ENCODE results near the gene HMCN1.

HMCN1 gene

DNA sequence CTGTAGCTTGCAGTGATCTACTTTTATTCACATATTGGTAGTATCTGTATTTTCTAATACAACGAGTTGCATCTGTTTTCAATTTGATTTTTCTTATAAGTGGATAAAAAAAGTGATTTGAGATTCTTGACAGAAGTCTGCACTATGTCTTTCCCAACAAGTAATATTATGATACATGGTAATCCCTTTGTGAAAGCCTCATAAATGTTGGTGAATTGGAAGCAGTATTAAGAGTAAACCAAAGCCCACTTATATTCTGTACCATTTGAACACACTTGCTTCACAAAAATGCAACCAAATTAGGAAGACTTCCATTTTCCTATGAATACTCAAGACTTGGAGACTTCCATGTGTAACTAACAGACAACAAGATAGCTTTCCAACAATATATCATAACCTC is 172.0 kb downstream of the HMCN1 start:
- TF ChIP-seq, protein P1, sequence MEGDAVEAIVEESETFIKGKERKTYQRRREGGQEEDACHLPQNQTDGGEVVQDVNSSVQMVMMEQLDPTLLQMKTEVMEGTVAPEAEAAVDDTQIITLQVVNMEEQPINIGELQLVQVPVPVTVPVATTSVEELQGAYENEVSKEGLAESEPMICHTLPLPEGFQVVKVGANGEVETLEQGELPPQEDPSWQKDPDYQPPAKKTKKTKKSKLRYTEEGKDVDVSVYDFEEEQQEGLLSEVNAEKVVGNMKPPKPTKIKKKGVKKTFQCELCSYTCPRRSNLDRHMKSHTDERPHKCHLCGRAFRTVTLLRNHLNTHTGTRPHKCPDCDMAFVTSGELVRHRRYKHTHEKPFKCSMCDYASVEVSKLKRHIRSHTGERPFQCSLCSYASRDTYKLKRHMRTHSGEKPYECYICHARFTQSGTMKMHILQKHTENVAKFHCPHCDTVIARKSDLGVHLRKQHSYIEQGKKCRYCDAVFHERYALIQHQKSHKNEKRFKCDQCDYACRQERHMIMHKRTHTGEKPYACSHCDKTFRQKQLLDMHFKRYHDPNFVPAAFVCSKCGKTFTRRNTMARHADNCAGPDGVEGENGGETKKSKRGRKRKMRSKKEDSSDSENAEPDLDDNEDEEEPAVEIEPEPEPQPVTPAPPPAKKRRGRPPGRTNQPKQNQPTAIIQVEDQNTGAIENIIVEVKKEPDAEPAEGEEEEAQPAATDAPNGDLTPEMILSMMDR (IDR thresholded peaks at IDR 0.05; ENCODE audit: control insufficient read depth, extremely low read depth, insufficient read depth) = no peak
- DNase-seq (ENCODE audit: low read depth) = no peak
- no peak overlapping the region for H3K4me3 ChIP-seq (ENCODE audit: low read depth, low read length)

DNA sequence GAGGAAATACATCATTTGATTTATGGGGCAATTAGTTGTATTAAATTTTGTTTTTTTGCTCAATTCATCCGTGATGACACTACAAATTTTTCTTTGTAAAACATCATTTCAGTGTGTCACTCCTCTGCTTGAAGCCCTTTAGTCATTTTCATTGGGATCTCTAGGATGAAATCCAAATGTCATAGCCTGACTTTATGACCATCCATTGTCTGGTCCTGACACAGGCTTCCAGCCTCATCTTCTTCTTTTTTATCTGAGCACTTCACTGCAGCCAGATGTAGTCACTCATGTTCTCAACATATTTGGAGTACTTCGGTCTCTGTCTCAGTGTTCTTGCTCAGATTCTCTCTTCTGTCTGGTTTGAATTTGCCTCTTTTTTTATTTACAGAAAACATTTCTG is 173.1 kb downstream of the HMCN1 start:
- TF ChIP-seq, protein P1 (IDR thresholded peaks at IDR 0.05; ENCODE audit: control insufficient read depth, extremely low read depth, insufficient read depth) = no peak
- DNase-seq (ENCODE audit: low read depth) = no peak
- H3K4me3 ChIP-seq (ENCODE audit: low read depth, low read length) = no peak overlapping the region

DNA sequence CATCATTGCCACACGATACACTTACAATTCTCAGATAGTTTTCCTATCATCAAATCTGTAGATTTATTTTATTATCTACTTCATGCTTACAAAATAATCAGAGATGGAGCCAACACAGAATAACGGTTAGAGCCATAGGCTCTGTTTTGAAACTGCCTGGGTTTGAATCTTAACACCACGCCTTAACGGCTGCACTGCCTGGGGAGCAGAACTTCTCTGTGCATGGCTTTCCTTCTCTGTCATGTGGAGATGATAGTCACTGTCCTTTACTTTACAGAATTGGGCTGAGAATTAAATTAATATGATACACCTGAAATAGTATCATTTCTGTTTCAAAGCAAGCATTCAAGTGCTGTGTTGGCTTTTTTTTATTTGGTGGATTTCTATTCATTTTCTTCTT is 177.8 kb downstream of the HMCN1 start:
- H3K4me3 ChIP-seq (ENCODE audit: low read depth, low read length) = no peak overlapping the region
- TF ChIP-seq, protein P1 (IDR thresholded peaks at IDR 0.05; ENCODE audit: control insufficient read depth, extremely low read depth, insufficient read depth) = no peak
- no peak for DNase-seq (ENCODE audit: low read depth)

DNA sequence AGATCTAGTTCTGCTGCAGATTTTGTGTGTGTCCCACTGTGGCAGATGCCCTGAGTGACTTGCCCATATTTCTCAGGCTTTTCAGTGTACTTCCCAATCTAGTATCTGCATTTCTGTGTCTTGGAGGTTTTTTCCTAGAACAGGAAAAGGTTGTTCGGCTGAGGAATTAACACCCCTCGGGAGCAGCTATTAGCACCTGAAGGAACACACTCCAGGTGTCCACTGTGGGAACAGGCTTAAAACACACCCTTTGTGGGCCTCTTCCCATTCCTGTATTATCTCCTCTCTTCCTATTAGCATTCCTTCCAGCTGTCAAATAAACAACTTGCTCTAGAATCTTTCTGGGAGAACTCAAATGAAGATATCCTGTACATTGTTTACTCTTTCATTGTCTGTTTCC is 178.3 kb downstream of the HMCN1 start:
- TF ChIP-seq, protein P1 (IDR thresholded peaks at IDR 0.05; ENCODE audit: control insufficient read depth, extremely low read depth, insufficient read depth) = no peak
- H3K4me3 ChIP-seq (ENCODE audit: low read depth, low read length) = no peak overlapping the region
- DNase-seq (ENCODE audit: low read depth) = no peak

DNA sequence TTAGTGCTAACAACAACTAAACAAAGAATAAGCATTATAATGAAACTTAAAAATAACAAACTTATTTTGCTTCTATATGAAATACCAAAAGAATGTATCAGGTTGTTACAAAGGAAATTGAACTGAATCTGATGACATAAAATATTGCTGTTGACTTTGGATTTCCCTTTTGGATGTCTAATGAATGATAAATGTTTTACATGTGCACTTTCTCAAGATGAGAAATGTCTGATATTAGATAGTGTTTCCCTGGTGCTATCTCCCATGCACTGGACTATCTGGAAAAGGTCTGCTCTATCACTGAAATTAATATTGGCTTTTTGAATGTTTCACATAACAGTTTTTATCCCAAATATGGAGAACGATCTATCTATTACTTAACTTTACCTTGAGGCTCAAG is 179.9 kb downstream of the HMCN1 start:
- no peak for DNase-seq (ENCODE audit: low read depth)
- H3K4me3 ChIP-seq (ENCODE audit: low read depth, low read length) = no peak overlapping the region
- TF ChIP-seq, protein P1 (IDR thresholded peaks at IDR 0.05; ENCODE audit: control insufficient read depth, extremely low read depth, insufficient read depth) = no peak

DNA sequence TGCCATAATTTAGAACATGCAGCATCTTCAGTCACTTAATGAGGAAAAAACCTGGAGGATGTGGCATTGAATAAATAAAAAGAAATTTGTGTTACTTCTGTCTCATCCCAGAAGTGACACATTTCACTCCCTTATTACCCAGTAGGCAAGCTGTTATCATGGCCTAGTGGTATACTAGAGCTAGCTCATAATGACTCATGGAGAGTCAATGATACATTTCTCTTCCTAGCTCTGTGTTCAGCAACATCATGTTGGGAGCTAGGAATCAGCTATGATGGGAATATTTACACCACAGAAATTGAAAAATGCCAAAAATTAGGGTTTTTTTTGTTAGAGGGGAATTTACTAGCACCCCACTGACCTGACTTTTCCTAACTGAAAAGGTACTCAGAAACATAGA is 182.7 kb downstream of the HMCN1 start:
- DNase-seq (ENCODE audit: low read depth) = no peak
- no peak overlapping the region for H3K4me3 ChIP-seq (ENCODE audit: low read depth, low read length)
- TF ChIP-seq, protein P1 (IDR thresholded peaks at IDR 0.05; ENCODE audit: control insufficient read depth, extremely low read depth, insufficient read depth) = no peak

DNA sequence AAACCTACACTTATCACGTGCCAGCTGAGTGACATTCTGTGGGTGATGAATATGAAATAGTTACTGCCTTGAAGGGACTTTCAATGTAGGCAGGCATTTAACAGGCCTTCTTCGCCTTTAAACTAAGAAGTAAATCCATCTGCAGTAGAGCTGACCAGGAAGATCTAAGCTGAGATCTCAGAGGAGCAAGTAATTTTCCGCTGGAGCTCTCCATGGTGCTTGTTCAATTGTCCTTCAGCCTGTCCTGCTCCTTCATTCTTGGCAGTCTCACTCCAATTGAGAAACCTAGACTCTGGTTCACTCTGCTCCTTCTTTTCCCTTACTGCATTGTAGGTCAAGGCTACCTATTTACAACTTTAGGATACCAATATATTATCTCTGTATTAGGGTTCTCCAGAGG is 183.5 kb downstream of the HMCN1 start:
- no peak for DNase-seq (ENCODE audit: low read depth)
- TF ChIP-seq, protein P1 (IDR thresholded peaks at IDR 0.05; ENCODE audit: control insufficient read depth, extremely low read depth, insufficient read depth) = no peak

More for the DNA sequence above, 183.5 kb downstream of the HMCN1 start:
- no peak overlapping the region for H3K4me3 ChIP-seq (ENCODE audit: low read depth, low read length)

Measured in LNCaP clone FGC (cell line).